Lung (tissue), 12 donors: Measurements from ENCODE around the gene UBE2F. TPM values are rescaled to one million over a fixed set of nuclear protein-coding genes. Genes with fewer than 3 reads are reported as not detected.

ENCODE experiments used
- ATAC-seq: fragments of 200-7000 bp; cut with Tn5 transposase; one replicate; pipeline ENCODE4 v1.9.1; 2020; ENCODE audit warnings: moderate number of reproducible peaks; ENCODE audit not compliant: insufficient read depth, low FRiP score
- DNase-seq, 3 donors: peaks; one replicate each; pipeline ENCODE4 v3.0.0-alpha.2; 2013 to 2017
- H3K27ac ChIP-seq, 2 donors: one replicate each; pipeline ENCODE4 v1.5.1; 2013; ENCODE audit warnings: mild to moderate bottlenecking in 2 of 2, moderate library complexity in 2 of 2, control low read depth in 1 of 2, inconsistent platforms in 1 of 2, low read depth in 1 of 2, low read length in 1 of 2
- H3K27me3 ChIP-seq, 3 donors: one replicate each; pipeline ENCODE4 v1.5.1; 2013; ENCODE audit warnings: low read length in 2 of 3; ENCODE audit not compliant: control insufficient read depth in 3 of 3, insufficient read depth in 3 of 3
- H3K36me3 ChIP-seq, 4 donors: one replicate each; pipeline ENCODE4 v1.5.1; 2013; ENCODE audit warnings: low read length in 4 of 4, mild to moderate bottlenecking in 1 of 4, moderate library complexity in 1 of 4; ENCODE audit not compliant: control insufficient read depth in 4 of 4, insufficient read depth in 4 of 4
- H3K4me1 ChIP-seq, 5 donors: one replicate each; pipeline ENCODE4 v1.5.1; 2013; ENCODE audit warnings: low read length in 5 of 5, mild to moderate bottlenecking in 2 of 5, moderate library complexity in 1 of 5; ENCODE audit not compliant: control insufficient read depth in 5 of 5, insufficient read depth in 5 of 5
- H3K4me3 ChIP-seq: one replicate; pipeline ENCODE4 v1.5.1; 2013; ENCODE audit warnings: mild to moderate bottlenecking, control low read depth, moderate library complexity
- H3K9ac ChIP-seq, 2 donors: one replicate each; pipeline ENCODE4 v1.5.1; 2013; ENCODE audit warnings: low read length in 2 of 2, control low read depth in 1 of 2; ENCODE audit not compliant: insufficient read depth in 1 of 2
- H3K9me3 ChIP-seq, 4 donors: one replicate each; pipeline ENCODE4 v1.5.1; 2013; ENCODE audit warnings: low read length in 3 of 4, mild to moderate bottlenecking in 1 of 4, moderate library complexity in 1 of 4; ENCODE audit not compliant: control insufficient read depth in 4 of 4, insufficient read depth in 3 of 4
- CTCF ChIP-seq: IDR thresholded peaks from 2 replicates; pipeline ENCODE4 v1.5.1; 2012; ENCODE audit warnings: mild to moderate bottlenecking; ENCODE audit errors: control extremely low read depth, extremely low read depth
- WGBS, 2 donors: extraction: QIAGEN DNeasy Blood & Tissue Kit; methylation state at CpG; one replicate each; pipeline ENCODE4 v1.1.7; 2013; 5-methylcytosine and 5-hydroxymethylcytosine counted together
- polyA plus RNA-seq, 2 donors: library from polyadenylated mRNA; stranded (reverse); fragments of 200-250 nt; gene quantifications; one replicate each; pipeline ENCODE4 v1.2.1, GENCODE V29; 2013
- total RNA-seq, 2 donors: library from RNA; depleted of rRNA in 1 of 2; stranded (reverse); fragments of >200 nt in 1 of 2; gene quantifications; one replicate each; pipeline ENCODE4 v1.2.1, GENCODE V29; 2014 to 2021
- donor health status: control.
- donor health status: control.
- donor health status: Bipolar disorder and iron deficiency.
- donor health status: healthy.
- donor health status: DM: yes; HTN: yes; CAD: no.

Gene UBE2F
- total and polyA plus RNA-seq, 4 donors: 30.3 to 63.3 (median 46.8) TPM

GRCh38 chr2:237997521-237997920 lies 30.7 kb downstream of the UBE2F start:
- no peak for ATAC-seq

GRCh38 chr2:237998530-237998929 lies 31.7 kb downstream of the UBE2F start:
- WGBS, 2 donors: 77 to 93% methylated on average over 4 of the region's 4 CpGs
- Histone ChIP-seq H3K36me3 (peaks cover 0 to 7% (median 3%) of the 10 kb centered on the region in 4 donors), H3K27ac (no peak overlapping the region), H3K4me3 (no peak overlapping the region), H3K27me3 (no peaks in the 10 kb centered on the region), H3K4me1 (peaks cover 0 to 4% (median 0%) of the 10 kb centered on the region in 5 donors), H3K9me3 (peaks cover 0 to 2% (median 0%) of the 10 kb centered on the region in 4 donors), H3K9ac (no peak overlapping the region)
- DNase-seq (no peak), ATAC-seq (no peak)
- no peak for TF ChIP-seq CTCF

More at GRCh38 chr2:237997521-237997920, 30.7 kb downstream of the UBE2F start:
- H3K9me3 ChIP-seq: peaks cover 0 to 2% (median 0%) of the 10 kb centered on the region in 4 donors
- peaks cover 0 to 8% (median 5%) of the 10 kb centered on the region in 4 donors for H3K36me3 ChIP-seq
- WGBS, 2 donors: 70 to 82% methylated on average over 4 of the region's 4 CpGs
- H3K27ac ChIP-seq: no peak overlapping the region
- no peaks in the 10 kb centered on the region for H3K27me3 ChIP-seq
- TF ChIP-seq CTCF: no peak
- DNase-seq: no peak
- no peak overlapping the region for H3K4me3 ChIP-seq
- H3K4me1 ChIP-seq: peaks cover 0 to 4% (median 0%) of the 10 kb centered on the region in 5 donors
- H3K9ac ChIP-seq: no peak overlapping the region

GRCh38 chr2:238003234-238004031 lies 36.6 kb downstream of the UBE2F start:
- no peak overlapping the region for H3K9ac ChIP-seq
- no peaks in the 10 kb centered on the region for H3K27me3 ChIP-seq
- H3K27ac ChIP-seq: no peak overlapping the region
- DNase-seq (no peak), ATAC-seq (no peak)
- peaks cover 0 to 2% (median 0%) of the 10 kb centered on the region in 4 donors for H3K9me3 ChIP-seq
- TF ChIP-seq CTCF: no peak
- 82 to 85% methylated on average over 7 of the region's 7 CpGs for WGBS, 2 donors
- H3K4me3 ChIP-seq: no peak overlapping the region
- peaks cover 0 to 4% (median 2%) of the 10 kb centered on the region in 4 donors for H3K36me3 ChIP-seq
- no peaks in the 10 kb centered on the region for H3K4me1 ChIP-seq
